MCF 10A (cell line): ENCODE results near the gene C1QL2. TPM values are rescaled to one million over a fixed set of nuclear protein-coding genes. Genes with fewer than 3 reads are reported as not detected.

Experiments
- BruUV-seq: library from RNA; stranded (reverse); fragments of 400-500 nt; replicated peaks from 2 replicates; lab custom pipeline; 2021; lab: Mats Ljungman, UMichigan
- CTCF ChIA-PET: fragments of 300-600 bp; sonication (Branson Sonifier 250); formaldehyde crosslinking; extraction: SDS; loops from one replicate; lab custom pipeline; 2021; ENCODE audit warnings: antibody characterized with exemption, inconsistent platforms; lab: Yijun Ruan, JAX
- POLR2A ChIA-PET: fragments of 300-600, 350-650 bp; sonication (Branson Sonifier 250); formaldehyde crosslinking; extraction: SDS; loops from one replicate; lab custom pipeline; 2020; ENCODE audit warnings: antibody characterized with exemption, inconsistent platforms; lab: Yijun Ruan, JAX
- DNase-seq: peaks from one replicate; pipeline ENCODE4 v3.0.0-alpha.2; 2018; ENCODE audit not compliant: unreplicated experiment
- H3K27ac Mint-ChIP-seq: one replicate; pipeline ENCODE4 v1.8.0; 2022; ENCODE audit warnings: mild to moderate bottlenecking, low read depth, mixed read lengths; ENCODE audit not compliant: unreplicated experiment
- H3K27me3 Mint-ChIP-seq: one replicate; pipeline ENCODE4 v1.8.0; 2022; ENCODE audit warnings: mixed read lengths; ENCODE audit not compliant: insufficient read depth, unreplicated experiment
- H3K36me3 Mint-ChIP-seq: one replicate; pipeline ENCODE4 v1.8.0; 2022; ENCODE audit warnings: mild to moderate bottlenecking, moderate library complexity, mixed read lengths; ENCODE audit not compliant: insufficient read depth, unreplicated experiment
- H3K4me1 Mint-ChIP-seq: one replicate; pipeline ENCODE4 v1.8.0; 2022; ENCODE audit warnings: mixed read lengths; ENCODE audit not compliant: insufficient read depth, unreplicated experiment
- H3K4me3 Mint-ChIP-seq: one replicate; pipeline ENCODE4 v1.8.0; 2022; ENCODE audit warnings: mild to moderate bottlenecking, moderate library complexity, mixed read lengths; ENCODE audit not compliant: unreplicated experiment
- H3K9me3 Mint-ChIP-seq: one replicate; pipeline ENCODE4 v1.8.0; 2022; ENCODE audit warnings: mixed read lengths; ENCODE audit not compliant: unreplicated experiment
- CTCF ChIP-seq: fragments of 200-600 bp; IDR thresholded peaks from one replicate; pipeline ENCODE4 v1.8.0; 2022; ENCODE audit warnings: antibody characterized with exemption, mild to moderate bottlenecking; ENCODE audit not compliant: unreplicated experiment
- intact Hi-C: fragments of 100-400 bp; cut with micrococcal nuclease; formaldehyde crosslinking; loops from 2 replicates; pipeline ENCODE4 v1.14.1; 2022
- total RNA-seq: library from RNA; stranded (reverse); gene quantifications from 2 replicates; pipeline ENCODE4 v1.2.3, GENCODE V29; 2022

Gene C1QL2
- total RNA-seq, 1 experiment from 2014 or later = not detected

- CTCF ChIA-PET = interaction anchor here (0.6 to 1.0 kb wide), 3 partner anchors 21 to 987 kb away, joined by 3 to 4 read pairs (median 3); no protein-coding TSS in a partner anchor
- Mint-ChIP-seq H3K36me3 (peaks cover 11% of the 10 kb centered on the region), H3K27ac (no peak overlapping the region), H3K4me1 (peaks cover 43% of the 10 kb centered on the region), H3K4me3 (no peak overlapping the region), H3K9me3 (no peaks in the 10 kb centered on the region), H3K27me3 (no peaks in the 10 kb centered on the region)
- no peak for DNase-seq
- BruUV-seq = no TSS peak
- intact Hi-C loops = no loop called here
- POLR2A ChIA-PET = interaction anchor here (0.6 kb wide), 2 partner anchors 11 to 252 kb away, joined by 3 to 6 read pairs; no protein-coding TSS in a partner anchor
- no peak for TF ChIP-seq CTCF
These were observed 39.8 kb upstream of the C1QL2 start for GRCh38 chr2:119198240-119198840.

DNA sequence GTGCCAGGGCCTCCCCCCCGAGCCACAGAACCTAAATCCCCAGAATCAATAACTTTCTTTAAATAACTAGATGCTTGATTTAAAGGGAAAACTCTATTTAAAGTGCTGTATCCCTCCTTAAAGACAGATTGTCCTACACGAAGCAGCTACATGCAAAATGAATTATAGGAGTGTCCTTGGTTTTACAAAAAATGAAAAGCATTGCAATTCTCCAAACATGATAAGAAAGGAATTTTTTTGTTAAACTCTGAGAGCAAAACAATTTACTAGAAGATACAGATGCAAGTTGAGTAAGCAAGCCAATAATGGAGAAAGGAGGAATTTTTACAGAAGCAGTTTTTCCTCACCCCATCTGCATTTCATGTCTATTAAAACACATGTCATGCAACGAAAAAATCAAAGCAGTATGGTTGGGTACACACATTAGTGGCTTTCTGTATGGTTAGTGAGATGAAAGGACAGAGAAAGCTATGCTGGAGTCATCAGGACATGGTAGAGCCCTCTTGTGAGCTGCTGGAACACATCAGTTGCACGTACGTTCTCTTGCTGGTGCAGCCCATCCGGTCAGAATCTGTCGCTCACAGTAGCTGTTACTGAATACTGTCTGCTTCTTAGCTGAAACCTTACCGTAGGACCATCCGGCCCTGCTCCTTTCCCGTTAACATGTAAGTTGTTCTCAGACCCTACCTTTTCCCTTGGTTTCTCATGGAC, 39.1 kb upstream of the C1QL2 start:
- intact Hi-C loops = no loop called here
- H3K4me1 Mint-ChIP-seq = peaks cover 40% of the 10 kb centered on the region
- H3K27me3 Mint-ChIP-seq = no peaks in the 10 kb centered on the region
- no peak for TF ChIP-seq CTCF
- DNase-seq = no peak
- ChIA-PET CTCF (interaction anchor here (1.0 to 1.2 kb wide), 2 partner anchors 21 to 22 kb away, joined by 3 read pairs; no protein-coding TSS in a partner anchor), POLR2A (interaction anchor here (0.6 kb wide), 2 partner anchors 10 to 253 kb away, joined by 3 to 6 read pairs; no protein-coding TSS in a partner anchor)
- no TSS peak for BruUV-seq
- H3K36me3 Mint-ChIP-seq = peaks cover 11% of the 10 kb centered on the region
- no peak overlapping the region for H3K4me3 Mint-ChIP-seq
- no peak overlapping the region for H3K27ac Mint-ChIP-seq
- H3K9me3 Mint-ChIP-seq = no peaks in the 10 kb centered on the region

DNA sequence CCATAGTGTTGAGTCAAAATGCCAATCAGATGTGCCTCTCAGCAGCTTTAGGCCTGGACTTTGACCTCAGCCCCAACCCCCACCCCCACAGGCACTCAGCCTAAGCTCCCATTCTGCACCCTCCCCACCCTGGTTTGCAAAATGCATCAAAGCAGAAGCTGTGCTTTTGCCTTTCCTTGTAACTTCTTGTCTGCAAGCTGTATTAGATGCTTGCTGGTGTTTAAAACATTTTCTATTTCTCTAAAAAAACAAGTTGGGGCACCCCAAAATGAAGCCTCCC, 38.5 kb upstream of the C1QL2 start:
- no TSS peak for BruUV-seq
- no peak overlapping the region for H3K27ac Mint-ChIP-seq
- intact Hi-C loops = no loop called here
- no peak for TF ChIP-seq CTCF
- no peaks in the 10 kb centered on the region for H3K27me3 Mint-ChIP-seq
- H3K36me3 Mint-ChIP-seq = peaks cover 11% of the 10 kb centered on the region
- POLR2A ChIA-PET = no interaction called here
- CTCF ChIA-PET = interaction anchor here (1.2 kb wide), 1 partner anchor 22 kb away, joined by 3 read pairs; no protein-coding TSS in a partner anchor
- H3K9me3 Mint-ChIP-seq = no peaks in the 10 kb centered on the region
- H3K4me3 Mint-ChIP-seq = no peak overlapping the region
- H3K4me1 Mint-ChIP-seq = peaks cover 37% of the 10 kb centered on the region
- no peak for DNase-seq

- Mint-ChIP-seq H3K27ac (no peak overlapping the region), H3K4me1 (peaks cover 37% of the 10 kb centered on the region), H3K36me3 (peaks cover 8% of the 10 kb centered on the region), H3K9me3 (no peaks in the 10 kb centered on the region), H3K4me3 (no peak overlapping the region), H3K27me3 (no peaks in the 10 kb centered on the region)
- ChIA-PET POLR2A (no interaction called here), CTCF (interaction anchor here (0.5 to 1.2 kb wide), 5 partner anchors 9 to 523 kb away, joined by 3 to 4 read pairs (median 3); no protein-coding TSS in a partner anchor)
- DNase-seq = peak; percentile 51
- intact Hi-C loops = no loop called here
- no peak for TF ChIP-seq CTCF
- no TSS peak for BruUV-seq
These were observed 38.0 kb upstream of the C1QL2 start for GRCh38 chr2:119196301-119197125.
